Small intestine (tissue), 7 donors: ENCODE measurements around the gene SYT1. TPM values are rescaled to one million over a fixed set of nuclear protein-coding genes. Genes with fewer than 3 reads are reported as not detected.

Source experiments
- DNase-seq, 2 donors: peaks; one replicate each; pipeline versions ENCODE4 v3.0.0 to v3.0.0-alpha.2; 2013
- FAIRE-seq: peaks from 2 replicates; lab custom pipeline; 2012; peaks lifted over from hg19 to GRCh38; lab: Jason Lieb, UNC
- H3K27ac ChIP-seq, 3 donors: one replicate each; pipeline ENCODE4 v1.5.1; 2013; ENCODE audit warnings: low read length in 2 of 3, mild to moderate bottlenecking in 2 of 3, control low read depth in 1 of 3, inconsistent platforms in 1 of 3, low read depth in 1 of 3, moderate library complexity in 1 of 3
- H3K27me3 ChIP-seq, 3 donors: one replicate each; pipeline ENCODE4 v1.6.1; 2013; ENCODE audit warnings: low read length in 3 of 3, inconsistent platforms in 1 of 3; ENCODE audit not compliant: control insufficient read depth in 3 of 3, insufficient read depth in 3 of 3
- H3K36me3 ChIP-seq, 3 donors: one replicate each; pipeline ENCODE4 v1.6.1; 2013; ENCODE audit warnings: low read length in 3 of 3, inconsistent platforms in 1 of 3, low read depth in 1 of 3, mild to moderate bottlenecking in 1 of 3, moderate library complexity in 1 of 3; ENCODE audit not compliant: control insufficient read depth in 3 of 3, insufficient read depth in 2 of 3
- H3K4me1 ChIP-seq, 3 donors: one replicate each; pipeline ENCODE4 v1.6.1; 2013; ENCODE audit warnings: low read length in 2 of 3, inconsistent platforms in 1 of 3, low read depth in 1 of 3, mild to moderate bottlenecking in 1 of 3, moderate library complexity in 1 of 3; ENCODE audit not compliant: control insufficient read depth in 3 of 3, insufficient read depth in 2 of 3
- H3K4me3 ChIP-seq, 3 donors: one replicate each; pipeline ENCODE4 v1.5.1; 2013; ENCODE audit warnings: low read length in 3 of 3, control low read depth in 1 of 3, inconsistent platforms in 1 of 3, low read depth in 1 of 3, mild to moderate bottlenecking in 1 of 3, moderate library complexity in 1 of 3
- H3K9me3 ChIP-seq, 2 donors: one replicate each; pipeline ENCODE4 v1.6.1; 2013; ENCODE audit warnings: low read depth in 1 of 2, low read length in 1 of 2; ENCODE audit not compliant: control insufficient read depth in 2 of 2, insufficient read depth in 1 of 2
- WGBS, 3 donors: extraction: QIAGEN DNeasy Blood & Tissue Kit; methylation state at CpG; one replicate each; pipeline ENCODE4 v1.1.7; 2013; 5-methylcytosine and 5-hydroxymethylcytosine counted together
- polyA plus RNA-seq, 4 donors: library from polyadenylated mRNA; stranded (reverse) in 3 of 4; unstranded in 1 of 4; fragments of 200-250 nt in 3 of 4; fragments of 120-200 nt in 1 of 4; gene quantifications; one replicate each; pipeline versions ENCODE4 v1.2.1 to v1.2.3, GENCODE V29; 2013
- donor health status: healthy with polysubstance abuse.
- donor health status: control.
- donor health status: control.
- donor health status: Bipolar disorder and iron deficiency.
- donor health status: healthy.

SYT1 gene
- polyA plus RNA-seq, 4 donors, result 1.3 to 11.3 TPM; not detected in 2

DNA sequence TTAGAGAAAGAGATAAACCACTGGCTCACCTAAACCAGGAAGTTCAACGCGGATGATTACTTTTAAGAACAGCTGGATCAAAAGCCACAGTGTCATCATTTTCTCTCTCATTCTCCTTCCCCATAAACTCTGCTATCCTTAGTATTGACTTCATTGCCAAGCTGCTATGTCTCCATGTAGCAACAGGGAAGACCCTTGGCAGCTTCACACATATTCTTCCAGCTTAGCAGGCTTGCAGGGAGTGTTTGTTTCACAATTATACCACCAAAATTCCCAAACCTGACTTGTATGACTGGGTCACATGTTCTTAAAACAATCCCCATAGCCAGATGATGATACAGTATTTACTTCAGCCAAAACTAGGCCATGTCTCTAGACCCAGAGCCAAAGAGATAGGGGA lies 590.7 kb downstream of the SYT1 start:
- no peak for FAIRE-seq

DNA sequence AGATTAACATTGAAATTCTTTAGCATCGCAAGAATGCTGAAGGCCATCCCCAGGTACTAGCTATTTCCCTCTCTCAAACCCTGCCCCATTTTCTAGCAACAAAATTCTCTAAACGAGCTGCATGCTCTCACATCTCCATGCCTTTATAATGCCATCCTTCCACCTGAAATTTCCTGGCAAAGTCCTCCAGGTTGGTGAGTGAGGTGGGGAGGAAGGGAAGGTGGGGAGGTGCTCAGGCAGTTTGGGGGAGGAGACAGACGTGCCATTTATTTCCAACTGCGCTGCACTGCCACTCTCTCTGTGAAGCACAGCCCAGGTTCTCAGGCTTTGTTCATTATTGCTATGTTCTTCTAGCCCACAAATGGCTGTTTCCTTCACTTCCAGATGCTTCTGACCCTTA lies 617.7 kb downstream of the SYT1 start:
- Histone ChIP-seq H3K27ac (no peak overlapping the region), H3K4me3 (no peak overlapping the region), H3K9me3 (no peaks in the 10 kb centered on the region), H3K4me1 (no peaks in the 10 kb centered on the region), H3K36me3 (no peaks in the 10 kb centered on the region), H3K27me3 (no peaks in the 10 kb centered on the region)
- no peak for DNase-seq
- 48 to 53% (median 51%) methylated on average over 4 of the region's 4 CpGs for WGBS, 3 donors
- FAIRE-seq, result no peak

More for the DNA sequence above, 590.7 kb downstream of the SYT1 start:
- no peaks in the 10 kb centered on the region for H3K9me3 ChIP-seq
- H3K4me1 ChIP-seq, result peaks cover 0 to 13% (median 0%) of the 10 kb centered on the region in 3 donors
- H3K27ac ChIP-seq, result peak overlapping the region in 1 of 3 donors; percentile 34
- H3K36me3 ChIP-seq, result no peaks in the 10 kb centered on the region
- WGBS, 3 donors, result 15 to 44% (median 33%) methylated on average over 2 of the region's 2 CpGs
- no peaks in the 10 kb centered on the region for H3K27me3 ChIP-seq
- H3K4me3 ChIP-seq, result no peak overlapping the region
- DNase-seq, result no peak

DNA sequence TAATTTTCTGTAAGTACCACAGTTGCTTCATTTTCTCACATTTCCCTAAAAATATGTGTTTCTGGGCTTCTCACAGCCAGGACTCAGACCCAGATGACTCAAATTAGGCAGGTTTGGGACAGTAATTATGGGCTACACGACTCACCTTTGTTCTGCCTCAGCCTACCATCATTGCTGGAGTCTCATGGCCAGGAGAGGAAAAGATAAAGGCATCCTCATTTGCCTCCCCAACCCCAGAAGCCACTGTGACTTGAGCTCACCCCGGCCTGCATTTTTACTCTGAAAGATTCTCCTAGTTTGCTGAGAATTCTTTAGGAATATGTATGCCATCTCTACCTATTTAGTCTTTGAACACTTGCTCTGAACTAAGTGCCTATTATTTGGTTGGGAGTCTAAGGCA lies 618.3 kb downstream of the SYT1 start:
- 53 to 62% (median 57%) methylated on average over 2 of the region's 2 CpGs for WGBS, 3 donors
- no peak overlapping the region for H3K27ac ChIP-seq

DNA sequence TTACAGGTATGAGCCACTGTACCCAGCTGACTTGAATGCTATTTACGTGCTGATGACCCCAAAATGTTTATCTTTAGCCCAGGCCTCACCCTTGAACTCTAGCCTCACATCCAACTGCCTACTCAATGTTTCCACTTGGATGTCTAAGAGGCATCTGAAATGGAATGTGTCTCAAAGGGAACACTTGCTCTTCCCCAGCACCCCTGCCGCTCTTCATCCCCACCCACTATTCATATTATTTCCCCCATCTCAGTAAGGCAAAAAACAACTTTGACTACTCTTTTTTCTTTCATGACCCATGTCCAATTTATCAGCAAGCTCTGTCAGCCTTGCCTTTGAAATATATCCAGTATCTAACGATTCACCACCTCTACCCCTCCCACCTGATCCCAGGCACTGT lies 621.6 kb downstream of the SYT1 start:
- Histone ChIP-seq H3K4me1 (no peaks in the 10 kb centered on the region), H3K9me3 (no peaks in the 10 kb centered on the region), H3K36me3 (no peaks in the 10 kb centered on the region), H3K27ac (no peak overlapping the region), H3K27me3 (no peaks in the 10 kb centered on the region), H3K4me3 (no peak overlapping the region)
- DNase-seq (no peak), FAIRE-seq (no peak)
- 63 to 80% (median 69%) methylated on average over 3 of the region's 3 CpGs for WGBS, 3 donors

More for the DNA sequence above, 618.3 kb downstream of the SYT1 start:
- no peaks in the 10 kb centered on the region for H3K4me1 ChIP-seq
- no peak for DNase-seq
- no peaks in the 10 kb centered on the region for H3K27me3 ChIP-seq
- no peak overlapping the region for H3K4me3 ChIP-seq
- H3K9me3 ChIP-seq, result no peaks in the 10 kb centered on the region
- FAIRE-seq, result no peak
- no peaks in the 10 kb centered on the region for H3K36me3 ChIP-seq

GRCh38 chr12:79487386-79488110 lies 623.0 kb downstream of the SYT1 start:
- 66 to 69% (median 68%) methylated on average over 3 of the region's 3 CpGs for WGBS, 3 donors
- DNase-seq, result no peak
- Histone ChIP-seq H3K4me3 (no peak overlapping the region), H3K27ac (no peak overlapping the region), H3K36me3 (no peaks in the 10 kb centered on the region), H3K4me1 (no peaks in the 10 kb centered on the region), H3K9me3 (peaks cover 0 to 4% of the 10 kb centered on the region in 2 donors), H3K27me3 (no peaks in the 10 kb centered on the region)
- no peak for FAIRE-seq
